HEK293 (cell line): Measurements from ENCODE around the gene CAPN12.

ENCODE experiments used
- CTCF ChIA-PET: fragments of 350-600 bp; formaldehyde crosslinking; extraction: SDS; loops from one replicate; lab custom pipeline; 2021; ENCODE audit warnings: antibody characterized with exemption; lab: Yijun Ruan, JAX
- POLR2A ChIA-PET: fragments of 300-600 bp; formaldehyde crosslinking; extraction: SDS; loops from one replicate; lab custom pipeline; 2020; ENCODE audit warnings: antibody characterized with exemption, inconsistent platforms; lab: Yijun Ruan, JAX
- H3K27ac ChIP-seq: fragments of 200-500 bp; sonication (Bioruptor generic); 2 replicates; pipeline ENCODE4 v1.5.1; 2014; ENCODE audit warnings: low read depth, low read length, control low read depth, inconsistent platforms; ENCODE audit errors: extremely low read depth
- H3K36me3 ChIP-seq, 2 experiments: fragments of 200-500 bp in 1 of 2; sonication (Bioruptor generic) in 1 of 2; 1 replicate in 1 of 2; 2 replicates in 1 of 2; pipeline ENCODE4 v1.5.1; 2014 to 2017; ENCODE audit warnings: inconsistent platforms in 2 of 2, low read length in 2 of 2; ENCODE audit not compliant: control insufficient read depth in 2 of 2, insufficient read depth in 1 of 2
- H3K4me1 ChIP-seq: fragments of 200-500 bp; sonication (Bioruptor generic); 2 replicates; pipeline ENCODE4 v1.5.1; 2014; ENCODE audit warnings: mild to moderate bottlenecking, low read length, inconsistent platforms; ENCODE audit not compliant: control insufficient read depth, insufficient read depth
- H3K4me3 ChIP-seq: 2 replicates; pipeline ENCODE4 v1.5.1; 2011; ENCODE audit warnings: low read depth, mild to moderate bottlenecking, control low read depth, low read length, moderate library complexity
- H3K9me3 ChIP-seq: fragments of 200-500 bp; sonication (Bioruptor generic); 2 replicates; pipeline ENCODE4 v1.5.1; 2014; ENCODE audit warnings: low read depth, low read length, inconsistent platforms; ENCODE audit not compliant: control insufficient read depth, insufficient read depth
- EGR2 ChIP-seq: fragments of 450-650 bp; formaldehyde crosslinking; IDR thresholded peaks from 2 replicates; pipeline ENCODE4 v1.5.1; 2016; ENCODE audit warnings: low read depth, missing biosample characterization, missing genetic modification characterization
- KLF1 ChIP-seq: fragments of 450-650 bp; formaldehyde crosslinking; IDR thresholded peaks from 2 replicates; pipeline ENCODE4 v1.5.1; 2016; ENCODE audit warnings: missing biosample characterization, missing genetic modification characterization
- KLF8 ChIP-seq: fragments of 450-650 bp; formaldehyde crosslinking; IDR thresholded peaks from 2 replicates; pipeline ENCODE4 v1.5.1; 2016; ENCODE audit warnings: missing biosample characterization, missing genetic modification characterization
- KLF9 ChIP-seq: fragments of 450-650 bp; formaldehyde crosslinking; IDR thresholded peaks from 2 replicates; pipeline ENCODE4 v1.5.1; 2016; ENCODE audit warnings: missing biosample characterization, missing genetic modification characterization, low read depth
- OSR2 ChIP-seq: fragments of 450-650 bp; formaldehyde crosslinking; IDR thresholded peaks from 2 replicates; pipeline ENCODE4 v1.5.1; 2016; ENCODE audit warnings: missing biosample characterization, missing genetic modification characterization
- ZBTB10 ChIP-seq: fragments of 450-650 bp; formaldehyde crosslinking; IDR thresholded peaks from 2 replicates; pipeline ENCODE4 v1.5.1; 2016; ENCODE audit warnings: missing biosample characterization, missing genetic modification characterization
- ZBTB17 ChIP-seq: fragments of 450-650 bp; formaldehyde crosslinking; IDR thresholded peaks from 2 replicates; pipeline ENCODE4 v1.5.1; 2016; ENCODE audit warnings: missing biosample characterization, missing genetic modification characterization
- ZBTB6 ChIP-seq: fragments of 450-650 bp; formaldehyde crosslinking; IDR thresholded peaks from 2 replicates; pipeline ENCODE4 v1.5.1; 2017; ENCODE audit warnings: missing biosample characterization, missing genetic modification characterization
- ZFHX2 ChIP-seq: fragments of 450-650 bp; formaldehyde crosslinking; conservative IDR thresholded peaks from 2 replicates; pipeline ENCODE4 v1.5.1; 2016; ENCODE audit warnings: missing biosample characterization, missing genetic modification characterization
- ZIC2 ChIP-seq: fragments of 450-650 bp; formaldehyde crosslinking; IDR thresholded peaks from 2 replicates; pipeline ENCODE4 v1.5.1; 2016; ENCODE audit warnings: missing biosample characterization, missing genetic modification characterization
- ZNF18 ChIP-seq: fragments of 450-650 bp; formaldehyde crosslinking; IDR thresholded peaks from 2 replicates; pipeline ENCODE4 v1.5.1; 2016; ENCODE audit warnings: missing biosample characterization, missing genetic modification characterization
- ZNF416 ChIP-seq: fragments of 450-650 bp; formaldehyde crosslinking; IDR thresholded peaks from 2 replicates; pipeline ENCODE4 v1.5.1; 2016; ENCODE audit warnings: missing biosample characterization, missing genetic modification characterization
- ZNF548 ChIP-seq: fragments of 450-650 bp; formaldehyde crosslinking; IDR thresholded peaks from 2 replicates; pipeline ENCODE4 v1.5.1; 2016; ENCODE audit warnings: missing biosample characterization, missing genetic modification characterization
- ZNF600 ChIP-seq: fragments of 450-650 bp; formaldehyde crosslinking; IDR thresholded peaks from 2 replicates; pipeline ENCODE4 v1.5.1; 2016; ENCODE audit warnings: missing biosample characterization, missing genetic modification characterization
- ZNF785 ChIP-seq: fragments of 450-650 bp; formaldehyde crosslinking; IDR thresholded peaks from 2 replicates; pipeline ENCODE4 v1.5.1; 2016; ENCODE audit warnings: missing biosample characterization, missing genetic modification characterization

CAPN12 gene

GRCh38 chr19:38740932-38741331, 3.3 kb downstream of the CAPN12 start:
- CTCF ChIA-PET = interaction anchor here (0.7 to 1.4 kb wide), 2 partner anchors 147 to 189 kb away, joined by 5 to 9 read pairs; partner anchors contain the start of genes MRPS12 and SARS2
- H3K4me1 ChIP-seq = peaks cover 3% of the 10 kb centered on the region; the same call in 1 of the 2 replicates
- TF ChIP-seq ZBTB10 (tag by site-specific recombination) = 0 out of 2 replicates have a peak, but pooled peaks have one; percentile 51
- TF ChIP-seq OSR2 (tag by site-specific recombination) = no peak
- TF ChIP-seq, all 188 proteins: peak for 1

GRCh38 chr19:38740257-38740592, 4.0 kb downstream of the CAPN12 start:
- POLR2A ChIA-PET = no interaction called here
- Histone ChIP-seq H3K4me1 (peaks cover 5% of the 10 kb centered on the region), H3K9me3 (no peaks in the 10 kb centered on the region), H3K27ac (no peak overlapping the region), H3K4me3 (no peak overlapping the region), H3K36me3 (no peaks in the 10 kb centered on the region; a peak in 1 of 3 replicates)
- CTCF ChIA-PET = interaction anchor here (0.7 to 1.4 kb wide), 3 partner anchors 10 to 190 kb away, joined by 3 to 9 read pairs (median 5); partner anchors contain the start of genes MRPS12 and SARS2
- TF ChIP-seq ZNF18 (no peak), ZNF416 (no peak), ZBTB6 (no peak), EGR2 (tag by site-specific recombination) (0 out of 2 replicates have a peak, but pooled peaks have one; percentile 3)

More at GRCh38 chr19:38740932-38741331, 3.3 kb downstream of the CAPN12 start:
- H3K27ac ChIP-seq = peak overlapping the region; percentile 16; the same call in 1 of the 2 replicates
- POLR2A ChIA-PET = interaction anchor here (0.8 to 0.9 kb wide), 2 partner anchors 89 to 91 kb away, joined by 3 read pairs; no protein-coding TSS in a partner anchor
- no peak overlapping the region for H3K4me3 ChIP-seq
- no peaks in the 10 kb centered on the region for H3K9me3 ChIP-seq
- H3K36me3 ChIP-seq = no peaks in the 10 kb centered on the region; a peak in 1 of 3 replicates

- no peaks in the 10 kb centered on the region; a peak in 1 of 3 replicates for H3K36me3 ChIP-seq
- TF ChIP-seq KLF8 (tag by site-specific recombination) (peak; percentile 18; the same call in 1 of the 2 replicates), ZIC2 (tag by site-specific recombination) (peak; percentile 12; the same call in 1 of the 2 replicates), KLF9 (tag by site-specific recombination) (peak; percentile 10; the same call in 1 of the 2 replicates), ZNF785 (tag by site-specific recombination) (no peak), ZNF600 (tag by site-specific recombination) (no peak), ZBTB17 (tag by site-specific recombination) (no peak), ZNF548 (tag by site-specific recombination) (no peak), KLF1 (peak; percentile 32; the same call in 1 of the 2 replicates), EGR2 (tag by site-specific recombination) (peak; percentile 79), ZFHX2 (peak; percentile 64)
- peaks cover 5% of the 10 kb centered on the region for H3K4me1 ChIP-seq
- H3K4me3 ChIP-seq = no peak overlapping the region
- H3K9me3 ChIP-seq = no peaks in the 10 kb centered on the region
- H3K27ac ChIP-seq = no peak overlapping the region
- CTCF ChIA-PET = interaction anchor here (0.7 to 1.4 kb wide), 5 partner anchors 10 to 1780 kb away, joined by 3 to 9 read pairs (median 3); partner anchors contain the start of genes MRPS12 and SARS2
- POLR2A ChIA-PET = no interaction called here
These were observed 4.6 kb downstream of the CAPN12 start for GRCh38 chr19:38739440-38740256.
